NK-92 (cell line): ENCODE data around the gene PTGES2.

ENCODE experiments used
- DNase-seq: peaks from one replicate; lab custom pipeline; 2025; ENCODE audit not compliant: unreplicated experiment; lab: John Stamatoyannopoulos, UW

Gene PTGES2

DNA sequence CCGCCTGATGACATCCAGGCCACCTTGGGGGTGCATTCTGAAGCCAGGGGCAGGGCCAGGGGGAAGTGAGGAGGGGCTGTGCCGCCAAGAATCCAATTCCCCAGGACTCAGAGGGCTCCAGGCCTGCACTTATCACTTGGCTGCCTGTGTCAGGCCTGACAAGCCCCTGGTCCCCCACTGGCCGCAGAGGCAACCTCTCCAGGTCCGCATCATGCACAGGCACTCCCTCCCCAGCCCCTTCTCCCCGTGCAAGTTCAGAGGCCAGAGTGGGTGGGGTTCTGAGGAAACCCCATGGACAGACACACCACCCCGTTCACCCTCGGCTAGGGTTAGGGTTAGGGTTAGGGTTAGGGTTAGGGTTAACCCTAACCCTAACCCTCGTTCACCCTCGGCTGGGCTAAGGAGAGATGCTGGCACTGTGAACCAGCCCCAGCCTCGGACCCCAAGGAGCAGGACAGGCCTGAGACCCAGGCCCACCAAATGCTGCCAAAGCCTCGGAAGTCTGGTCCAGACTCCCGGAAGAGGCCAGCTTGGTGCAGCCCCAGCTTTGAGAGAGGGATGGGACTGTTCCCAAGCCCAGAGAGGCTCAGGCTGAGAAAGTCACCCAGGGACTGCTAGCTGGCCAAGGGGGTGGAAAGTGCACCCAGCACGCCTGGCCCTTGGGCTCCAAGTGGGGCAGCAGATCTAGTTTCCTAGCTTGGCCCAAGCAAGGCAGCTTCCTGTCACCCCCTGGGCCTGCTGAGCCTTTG is 26.6 kb upstream of the PTGES2 start:
- no peak for DNase-seq

DNA sequence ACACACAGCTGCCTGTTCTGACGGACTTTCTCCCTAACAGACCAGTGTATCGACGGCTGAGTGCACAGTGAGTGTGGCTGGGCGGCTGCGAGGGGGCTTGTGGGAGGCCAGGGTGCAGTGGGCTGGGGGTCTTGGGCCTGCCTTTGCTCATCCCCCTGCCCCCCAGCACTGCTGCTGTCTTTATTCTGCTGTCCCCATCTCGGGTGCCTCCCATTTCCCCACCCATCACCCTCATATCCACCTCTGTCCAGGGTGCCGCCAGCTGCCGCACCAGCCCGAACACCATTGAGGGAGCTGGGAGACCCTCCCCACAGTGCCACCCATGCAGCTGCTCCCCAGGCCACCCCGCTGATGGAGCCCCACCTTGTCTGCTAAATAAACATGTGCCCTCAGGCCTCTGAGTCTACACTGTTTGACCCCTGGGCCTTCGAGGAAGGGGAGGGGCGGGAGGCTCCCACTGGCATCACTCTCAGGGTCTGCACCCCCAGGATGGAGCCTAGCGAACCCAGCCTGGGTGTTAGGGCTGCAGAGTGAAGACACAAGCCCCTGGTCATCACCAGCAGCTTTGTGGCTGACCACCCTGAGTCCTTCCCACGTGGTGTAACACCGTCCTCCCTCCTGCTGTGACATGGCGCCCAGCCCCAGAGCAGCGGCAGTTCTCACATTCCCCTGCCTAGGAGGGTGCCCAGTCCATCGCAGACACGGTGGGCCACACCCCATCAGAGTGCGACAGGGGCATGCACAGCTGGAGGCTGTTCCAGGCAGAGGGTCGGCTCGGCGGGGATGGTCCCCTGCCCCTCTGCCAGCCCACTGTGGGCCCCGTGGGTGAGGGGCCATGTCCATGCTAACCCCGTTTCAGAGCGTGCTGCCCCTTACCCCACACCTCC is 25.8 kb upstream of the PTGES2 start:
- no peak for DNase-seq

DNA sequence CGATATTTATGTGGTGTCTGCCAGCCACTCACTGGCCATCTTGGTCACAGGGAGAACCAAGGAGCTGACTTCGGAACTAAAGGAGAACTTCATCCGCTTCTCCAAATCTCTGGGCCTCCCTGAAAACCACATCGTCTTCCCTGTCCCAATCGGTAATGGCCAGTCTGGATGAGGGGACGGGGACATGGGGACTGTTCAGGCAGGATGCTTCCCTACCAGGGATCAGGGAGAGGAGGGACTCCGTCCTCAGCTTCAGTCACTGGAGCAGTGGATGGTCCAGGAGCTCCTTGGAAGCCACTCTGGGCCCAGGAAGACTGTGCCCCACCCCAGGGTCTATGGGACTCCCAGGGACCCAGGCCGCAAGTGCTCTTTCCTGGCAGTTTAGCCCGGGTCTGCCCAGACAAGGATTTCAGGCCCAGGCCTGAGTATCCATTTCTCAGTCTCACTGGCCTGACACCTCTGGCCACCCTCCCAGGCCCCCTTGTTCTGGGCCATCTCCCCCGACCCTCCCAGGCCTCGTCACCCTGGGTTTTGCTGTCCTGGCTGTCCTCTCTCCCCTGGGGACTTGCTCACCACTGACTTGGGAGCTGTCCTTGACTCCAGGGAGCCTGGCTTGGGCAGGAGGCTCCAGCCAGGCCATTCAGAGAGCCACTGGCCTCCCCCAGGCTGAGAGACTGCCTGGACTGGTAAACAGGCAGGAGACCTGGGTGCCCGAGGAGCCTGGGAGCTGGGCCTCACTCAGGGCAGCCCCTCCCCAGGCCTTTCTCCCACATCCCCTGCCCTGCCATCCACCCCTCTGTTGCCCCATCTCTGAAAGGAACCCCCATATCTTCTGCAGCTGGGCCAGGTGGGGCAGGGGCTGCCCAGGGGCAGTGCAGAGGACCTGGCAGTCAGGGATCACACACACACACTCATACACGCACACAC is 24.9 kb upstream of the PTGES2 start:
- DNase-seq = no peak

DNA sequence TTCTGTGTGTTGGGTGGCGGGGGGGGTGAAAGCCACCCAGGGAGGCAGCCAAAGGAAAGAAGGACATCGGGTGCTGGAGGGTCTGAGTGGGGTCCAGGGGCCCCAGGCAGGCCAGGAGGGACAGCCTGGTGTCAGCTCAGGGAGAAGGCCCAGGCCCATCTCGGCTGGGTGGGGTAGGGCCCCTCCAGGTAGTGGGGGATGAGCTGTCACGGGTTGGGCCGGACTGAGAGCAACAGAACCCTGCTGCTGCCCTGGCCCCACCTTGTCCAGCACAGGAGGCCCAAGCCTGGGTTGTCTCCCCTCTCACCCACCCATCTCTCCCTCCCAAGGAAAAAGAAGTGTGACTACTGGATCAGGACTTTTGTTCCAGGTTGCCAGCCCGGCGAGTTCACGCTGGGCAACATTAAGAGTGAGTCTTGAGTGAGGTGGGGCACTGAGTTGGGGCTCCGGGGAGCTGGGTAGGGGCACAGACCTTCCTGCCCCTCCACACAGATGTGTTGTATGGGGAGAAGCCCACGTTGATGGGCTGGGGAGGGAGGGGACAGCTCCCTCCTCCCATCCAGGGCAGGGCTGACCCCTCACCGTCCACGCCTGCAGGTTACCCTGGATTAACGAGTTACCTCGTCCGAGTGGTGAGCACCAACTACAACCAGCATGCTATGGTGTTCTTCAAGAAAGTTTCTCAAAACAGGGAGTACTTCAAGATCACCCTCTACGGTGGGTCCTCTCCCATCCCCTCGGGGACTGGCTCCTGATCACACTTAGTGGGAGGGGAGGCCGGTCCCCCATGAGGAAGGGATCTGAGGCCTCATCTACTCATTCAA is 24.0 kb upstream of the PTGES2 start:
- DNase-seq = no peak

DNA sequence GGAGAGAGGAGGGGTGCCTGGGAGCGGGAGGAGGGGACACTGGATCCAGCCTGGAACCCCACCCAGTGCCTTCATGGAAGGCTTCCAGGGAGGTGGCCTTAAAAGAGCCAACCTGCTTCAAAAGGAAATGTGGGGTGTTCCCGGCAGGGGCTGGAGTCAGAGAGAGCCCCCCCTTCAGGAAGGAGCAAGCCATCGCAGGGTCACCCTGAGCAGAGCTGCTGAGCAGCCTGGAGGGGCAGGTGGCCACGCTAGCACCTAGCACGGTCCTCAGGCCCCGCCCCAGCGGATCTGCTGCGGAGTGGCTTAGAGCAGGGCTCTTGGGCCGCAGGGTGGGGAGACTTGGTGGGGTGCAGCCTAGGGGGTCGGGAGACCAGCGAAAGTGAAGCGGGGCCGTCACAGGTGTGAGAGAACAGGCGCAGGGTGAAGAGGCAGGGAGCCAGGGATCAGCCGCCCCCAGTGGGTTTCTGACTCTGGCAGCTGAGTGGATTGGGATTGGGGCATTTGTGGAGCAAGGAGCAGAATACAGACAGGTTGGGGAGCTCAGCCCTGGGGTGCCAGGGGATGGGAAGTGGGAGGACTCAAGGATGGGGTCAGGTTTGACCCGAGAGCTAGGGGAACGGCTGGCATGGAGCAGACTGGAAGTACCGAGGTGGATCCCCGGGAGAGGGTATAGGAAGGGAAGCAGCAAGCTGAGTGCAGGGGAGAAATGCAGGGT is 23.2 kb upstream of the PTGES2 start:
- DNase-seq = no peak

DNA sequence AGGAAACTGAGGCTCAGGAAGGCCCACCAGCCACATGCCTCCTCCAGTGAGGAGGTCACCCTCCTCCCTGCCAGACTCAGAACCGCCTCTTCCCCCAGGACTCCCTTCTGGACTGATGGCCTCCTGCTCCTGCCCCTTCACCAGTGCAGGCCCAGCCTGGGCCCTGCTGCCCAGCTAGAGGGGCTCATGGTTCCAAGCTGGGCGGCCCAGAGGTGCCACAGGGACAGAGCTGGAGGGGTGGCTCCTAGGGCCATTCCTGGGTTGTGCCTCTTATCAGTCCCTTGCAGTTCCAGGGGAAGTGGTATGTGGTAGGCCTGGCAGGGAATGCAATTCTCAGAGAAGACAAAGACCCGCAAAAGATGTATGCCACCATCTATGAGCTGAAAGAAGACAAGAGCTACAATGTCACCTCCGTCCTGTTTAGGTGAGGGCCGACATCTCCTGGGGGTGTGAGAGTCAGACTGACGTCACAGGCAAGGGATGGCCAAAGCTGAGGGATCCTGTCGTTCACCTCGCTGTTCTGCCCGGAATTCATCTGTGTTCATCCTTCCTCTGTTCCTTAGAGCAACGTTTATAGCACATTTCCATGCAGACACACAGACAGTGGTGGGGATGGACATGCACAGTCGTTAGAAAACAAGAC is 22.5 kb upstream of the PTGES2 start:
- no peak for DNase-seq

DNA sequence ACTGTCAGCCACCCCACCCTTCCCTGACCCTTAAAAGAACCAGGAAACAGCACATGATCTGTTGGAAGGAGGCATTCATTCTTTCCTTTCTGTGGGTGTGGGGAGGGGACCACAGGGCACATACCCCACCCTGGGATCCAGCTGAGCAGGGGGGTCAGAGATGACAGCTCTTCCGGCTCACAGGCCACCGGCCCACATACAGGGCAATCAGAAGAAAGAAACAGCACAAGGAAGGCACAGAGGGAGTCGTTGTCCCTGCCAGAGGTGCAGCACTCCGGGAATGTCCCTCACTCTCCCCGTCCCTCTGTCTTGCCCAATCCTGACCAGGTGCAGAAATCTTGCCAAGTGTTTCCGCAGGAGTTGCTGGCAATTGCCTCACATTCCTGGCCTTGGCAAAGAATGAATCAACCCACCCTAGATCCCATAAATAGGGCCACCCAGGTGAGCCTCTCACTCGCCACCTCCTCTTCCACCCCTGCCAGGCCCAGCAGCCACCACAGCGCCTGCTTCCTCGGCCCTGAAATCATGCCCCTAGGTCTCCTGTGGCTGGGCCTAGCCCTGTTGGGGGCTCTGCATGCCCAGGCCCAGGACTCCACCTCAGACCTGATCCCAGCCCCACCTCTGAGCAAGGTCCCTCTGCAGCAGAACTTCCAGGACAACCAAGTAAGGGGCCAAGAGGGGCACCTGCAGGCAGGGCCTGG is 21.6 kb upstream of the PTGES2 start, which contains the start of gene LCN2:
Gene LCN2, plus strand, starts transcription at position 453 of the 701 bp plus-strand sequence. Its CDS starts 73 bp downstream, at position 526.
- DNase-seq = no peak

DNA sequence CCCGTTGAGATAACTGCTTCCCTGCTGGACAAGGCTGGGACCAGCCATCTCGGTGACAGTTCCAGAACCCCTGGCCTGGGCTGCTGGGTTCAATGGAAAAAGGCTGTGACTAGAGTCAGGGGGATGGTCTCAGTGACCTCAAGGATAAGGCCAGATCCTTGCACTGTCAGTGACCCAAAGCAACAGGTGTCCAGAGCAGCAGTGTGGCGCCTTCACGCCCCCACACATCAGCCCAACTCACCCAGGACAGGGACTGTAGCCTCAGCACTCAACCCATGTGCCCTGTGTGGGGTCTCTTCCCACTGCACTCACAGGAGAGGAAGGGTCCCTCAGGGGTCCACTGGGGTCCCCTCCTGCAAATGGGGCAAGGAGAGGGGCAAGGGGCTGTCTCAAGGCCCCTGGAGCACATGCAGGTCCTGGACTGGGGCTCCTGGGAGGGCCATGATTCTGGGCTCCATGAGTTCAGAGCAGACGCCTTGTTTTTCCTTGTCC is 21.0 kb upstream of the PTGES2 start:
- DNase-seq = no peak

DNA sequence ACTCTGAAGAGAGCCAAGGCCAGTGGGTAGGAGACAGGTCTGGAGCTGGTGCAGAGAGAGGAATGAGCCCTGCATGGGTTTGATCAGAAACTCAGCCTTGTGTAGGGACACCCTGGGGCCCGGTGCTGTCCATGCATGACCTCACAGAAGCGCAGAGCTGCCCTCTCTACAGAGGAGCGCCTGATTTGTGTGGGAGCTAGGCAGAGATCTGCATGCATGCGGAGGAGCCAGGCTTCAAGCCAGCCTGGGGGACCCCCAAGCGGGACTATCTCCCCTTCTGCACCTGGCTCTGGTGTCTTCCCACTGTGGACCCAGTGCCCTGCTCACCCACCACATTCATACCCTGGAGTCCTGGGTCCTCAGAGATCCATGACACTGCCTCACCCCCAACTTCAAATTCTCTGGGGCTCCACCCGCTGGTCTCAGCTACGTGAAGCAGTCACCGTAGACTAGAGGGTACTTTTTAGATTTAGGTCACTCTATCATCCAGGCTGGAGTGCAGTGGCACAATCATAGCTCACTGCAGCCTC is 19.1 kb upstream of the PTGES2 start:
- no peak for DNase-seq

DNA sequence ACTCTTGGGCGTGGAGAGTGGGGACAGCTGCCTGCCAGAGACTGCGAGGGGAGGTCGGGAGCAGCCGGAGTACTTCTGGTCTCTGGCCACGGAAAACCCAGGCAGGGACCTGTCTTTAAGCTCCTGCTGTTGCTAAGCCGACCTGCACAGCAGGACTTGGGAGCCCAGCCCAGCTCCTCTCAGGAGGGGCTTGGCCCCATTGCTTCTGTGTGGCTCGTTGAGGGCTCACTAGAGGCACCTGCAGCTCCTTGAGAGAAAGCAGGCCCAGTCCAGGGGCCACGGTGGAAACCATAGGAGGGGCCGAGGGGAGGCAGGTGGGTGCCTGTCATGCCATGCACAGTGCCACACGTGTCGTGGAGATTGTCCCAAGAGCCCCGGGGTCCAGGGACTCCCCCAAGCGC is 18.4 kb upstream of the PTGES2 start:
- no peak for DNase-seq

DNA sequence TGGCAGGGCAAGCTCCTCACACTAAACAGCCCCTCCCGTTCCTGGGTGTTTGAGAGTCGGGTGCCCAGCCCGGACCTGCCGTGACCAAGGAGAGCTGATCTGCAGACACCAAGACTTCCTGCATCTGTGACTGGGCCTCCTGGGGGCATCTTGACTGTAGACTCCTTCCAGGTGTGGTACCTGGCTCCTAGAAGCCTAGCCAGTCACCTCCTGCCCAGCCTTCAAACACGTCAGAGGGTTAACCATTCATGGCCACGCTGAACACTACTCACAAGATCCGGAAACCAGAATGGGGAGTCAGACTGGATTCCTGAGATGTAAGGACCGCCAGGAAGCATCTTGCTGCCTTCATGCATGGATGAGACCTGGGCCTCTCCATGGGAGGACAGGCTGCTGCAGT is 18.0 kb upstream of the PTGES2 start:
- no peak for DNase-seq

DNA sequence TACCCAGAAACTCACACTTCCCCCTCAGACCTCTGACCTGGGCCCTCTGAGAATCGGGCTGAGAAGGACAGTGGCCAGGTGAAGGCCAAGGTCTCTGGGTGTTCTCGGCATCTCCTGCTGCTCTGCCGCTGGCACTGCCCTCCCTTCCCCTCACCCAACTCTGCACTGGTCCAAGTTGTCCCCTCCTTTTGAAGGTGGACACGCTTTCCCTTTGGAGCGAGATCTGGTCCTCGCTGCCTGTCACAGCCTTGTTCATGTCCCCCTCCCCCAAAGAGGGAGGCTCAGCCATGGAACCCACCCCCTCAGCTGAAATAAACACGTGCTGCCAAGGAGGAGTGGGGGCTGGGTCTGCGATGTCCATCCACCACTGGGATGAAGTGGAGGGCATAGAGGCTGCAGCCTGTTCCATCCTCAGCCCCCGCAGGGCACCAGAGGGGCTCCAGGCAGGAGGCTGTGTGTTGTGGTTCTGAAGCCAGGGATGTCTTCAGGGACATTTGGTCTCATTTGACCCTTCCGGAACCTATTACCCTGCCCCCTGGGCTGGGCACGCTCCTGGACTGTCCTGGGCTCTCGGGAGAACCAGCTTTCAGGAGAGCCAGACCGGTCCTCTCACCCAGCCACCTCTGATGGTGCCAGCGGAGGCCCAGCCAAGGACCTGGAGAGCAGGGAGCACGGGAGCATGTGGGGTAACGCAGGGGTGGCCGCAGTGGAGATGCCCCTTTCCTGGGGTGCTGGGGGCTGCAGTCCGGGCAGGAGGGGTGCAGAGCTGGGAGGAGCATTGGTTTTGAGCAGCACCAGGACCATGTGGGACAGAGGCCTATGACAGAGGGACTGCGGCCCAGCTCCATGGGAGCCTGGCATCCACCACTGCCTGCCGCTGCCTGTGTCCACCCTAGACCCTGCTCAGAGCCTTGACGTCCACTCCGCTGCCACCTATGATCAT is 17.0 kb upstream of the PTGES2 start:
- DNase-seq = no peak

DNA sequence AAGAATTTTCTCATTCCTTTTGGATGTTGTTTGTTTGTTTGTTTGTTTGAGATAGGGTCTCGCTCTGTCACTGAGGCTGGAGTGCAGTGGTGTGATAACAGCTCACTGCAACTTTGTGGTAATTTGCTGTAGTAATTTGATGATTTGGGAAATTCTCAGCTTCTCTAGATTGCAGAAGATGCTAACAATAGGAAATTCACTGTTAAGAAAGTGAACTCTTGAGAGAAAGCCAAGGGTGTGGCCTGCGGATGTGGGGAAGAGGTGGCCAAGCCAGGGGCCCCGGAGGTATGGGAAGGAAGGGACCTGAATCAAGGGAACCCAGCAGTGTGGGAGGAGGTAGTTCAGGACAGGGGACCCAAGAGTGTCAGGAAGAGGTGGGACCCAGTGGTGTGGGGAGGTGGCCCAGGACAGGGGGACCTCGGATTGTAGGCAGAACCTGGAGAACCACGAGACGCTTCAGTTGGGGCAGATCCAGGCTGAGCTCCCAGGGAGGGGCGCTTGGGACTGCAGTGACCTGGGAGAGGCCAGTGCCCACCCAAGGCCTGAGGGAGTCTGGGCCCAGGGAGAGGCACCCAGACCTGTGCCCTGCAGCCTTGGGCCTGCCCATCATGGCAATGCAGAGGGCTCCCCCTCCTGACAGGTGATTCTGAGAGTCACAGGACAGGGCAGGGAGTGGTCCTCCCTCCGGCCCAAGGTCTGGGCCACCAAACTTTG is 16.2 kb upstream of the PTGES2 start:
- DNase-seq = no peak

DNA sequence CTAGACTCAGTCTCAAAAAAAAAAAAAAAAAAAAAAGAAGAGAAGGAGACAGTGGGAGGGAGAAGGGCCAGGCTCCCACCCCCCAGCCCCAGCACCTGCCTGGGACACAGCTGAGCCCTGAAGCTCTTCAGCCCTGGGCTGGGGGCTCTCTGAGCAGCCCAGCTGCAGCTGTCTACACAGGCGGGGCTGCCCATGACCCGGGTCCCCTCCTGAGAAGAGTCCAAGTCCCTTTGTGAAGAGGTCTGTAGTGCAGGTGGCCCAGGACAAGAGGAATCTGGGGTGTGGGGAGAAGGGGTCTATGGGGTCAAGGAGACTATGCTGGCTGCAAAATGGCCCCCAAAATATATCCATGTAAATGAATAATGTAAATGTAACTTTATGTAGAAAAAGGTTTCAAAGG is 15.1 kb upstream of the PTGES2 start:
- no peak for DNase-seq

DNA sequence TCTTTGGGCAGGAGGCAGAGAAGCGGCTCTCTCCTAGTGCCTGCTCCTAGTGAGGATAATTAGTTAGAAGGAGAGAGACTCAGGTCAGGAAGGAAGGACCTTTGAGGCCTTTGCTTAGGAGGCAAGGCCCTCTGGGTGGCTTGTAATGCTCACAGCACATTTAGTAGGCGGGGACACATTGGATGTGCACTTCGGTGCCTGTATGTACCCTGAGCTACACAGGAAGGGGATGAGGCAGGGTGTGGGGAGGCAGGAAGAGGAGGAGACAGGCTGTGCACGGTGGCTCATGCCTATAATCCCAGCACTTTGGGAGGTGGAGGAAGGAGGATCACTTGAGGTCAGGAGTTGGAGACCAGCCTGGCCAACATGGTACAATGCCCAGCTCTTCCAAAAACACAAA is 14.5 kb upstream of the PTGES2 start:
- no peak for DNase-seq

DNA sequence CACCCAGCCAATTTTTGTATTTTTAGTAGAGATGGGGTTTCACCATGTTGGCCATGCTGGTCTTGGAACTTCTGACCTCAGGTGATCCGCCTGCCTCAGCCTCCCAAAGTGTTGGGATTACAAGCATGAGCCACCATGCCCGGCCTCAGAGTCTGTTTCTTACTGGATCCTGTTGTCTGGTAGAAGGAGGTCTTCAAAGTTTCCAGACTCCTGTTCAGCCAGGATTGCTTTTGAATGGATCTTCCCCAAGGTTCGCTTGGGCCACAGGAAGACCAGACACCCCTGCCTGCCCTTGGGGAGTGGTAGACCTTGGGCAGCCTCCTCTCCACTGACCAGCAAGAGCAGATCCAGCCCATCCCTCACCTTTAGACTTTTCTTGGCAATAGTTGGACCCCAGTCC is 14.1 kb upstream of the PTGES2 start:
- DNase-seq = no peak
